HG03520 (cell line): ENCODE measurements around the gene TUBA1C.
A peak's percentile ranks its signal among the peaks of the same experiment; 100 is the strongest.
"Not testable (repeated sequence)": the region's sequence is repeated elsewhere in the genome, so short reads cannot be mapped to it uniquely, and the experiment has no call there.

ENCODE experiments used
- ATAC-seq: cut with Tn5 transposase; IDR thresholded peaks from one replicate; pipeline ENCODE4 v1.9.1; 2021; ENCODE audit warnings: mild to moderate bottlenecking, moderate library complexity; ENCODE audit not compliant: unreplicated experiment

The TUBA1C gene

GRCh38 chr12:49255456-49255855 is 9.4 kb upstream of the TUBA1C start:
- ATAC-seq, result not testable (repeated sequence)

GRCh38 chr12:49255857-49256637 is 8.8 kb upstream of the TUBA1C start:
- no peak for ATAC-seq

- not testable (repeated sequence) for ATAC-seq
These were observed 7.2 kb upstream of the TUBA1C start for GRCh38 chr12:49257508-49258184.

- no peak for ATAC-seq
These were observed 5.4 kb upstream of the TUBA1C start for GRCh38 chr12:49259452-49259851.

GRCh38 chr12:49260166-49260565 is 4.7 kb upstream of the TUBA1C start:
- no peak for ATAC-seq

GRCh38 chr12:49260571-49261363 is 4.1 kb upstream of the TUBA1C start:
- no peak for ATAC-seq

- no peak for ATAC-seq
These were observed 3.2 kb upstream of the TUBA1C start for GRCh38 chr12:49261721-49262120.

GRCh38 chr12:49263400-49263763 is 1.5 kb upstream of the TUBA1C start:
- ATAC-seq, result no peak

- peak; percentile 26 for ATAC-seq
These were observed 413 bp upstream of the TUBA1C start for GRCh38 chr12:49264466-49264872.

GRCh38 chr12:49269191-49269590 is 4.3 kb downstream of the TUBA1C start:
- ATAC-seq, result not testable (repeated sequence)

GRCh38 chr12:49272790-49273725 is 8.2 kb downstream of the TUBA1C start:
- no peak for ATAC-seq

- ATAC-seq, result no peak
These were observed 9.0 kb downstream of the TUBA1C start for GRCh38 chr12:49273726-49274395.

- no peak for ATAC-seq
These were observed 9.7 kb downstream of the TUBA1C start for GRCh38 chr12:49274396-49275069.

- ATAC-seq, result no peak
These were observed 11.7 kb downstream of the TUBA1C start for GRCh38 chr12:49276304-49277290.

- no peak for ATAC-seq
These were observed 12.6 kb downstream of the TUBA1C start for GRCh38 chr12:49277466-49277865.

GRCh38 chr12:49279706-49280159 is 14.9 kb downstream of the TUBA1C start:
- ATAC-seq, result no peak

GRCh38 chr12:49280545-49280944 is 15.7 kb downstream of the TUBA1C start:
- ATAC-seq, result not testable (repeated sequence)

GRCh38 chr12:49282302-49282701 is 17.4 kb downstream of the TUBA1C start:
- ATAC-seq, result no peak
